GM19463 (cell line): Measurements from ENCODE around the gene SRPRA.
A peak's percentile ranks its signal among the peaks of the same experiment; 100 is the strongest.
"Not testable (repeated sequence)": the region's sequence is repeated elsewhere in the genome, so short reads cannot be mapped to it uniquely, and the experiment has no call there.

Source experiments
- ATAC-seq: cut with Tn5 transposase; IDR thresholded peaks from one replicate; pipeline ENCODE4 v1.9.1; 2021; ENCODE audit warnings: mild to moderate bottlenecking, moderate library complexity; ENCODE audit not compliant: unreplicated experiment

Gene SRPRA

DNA sequence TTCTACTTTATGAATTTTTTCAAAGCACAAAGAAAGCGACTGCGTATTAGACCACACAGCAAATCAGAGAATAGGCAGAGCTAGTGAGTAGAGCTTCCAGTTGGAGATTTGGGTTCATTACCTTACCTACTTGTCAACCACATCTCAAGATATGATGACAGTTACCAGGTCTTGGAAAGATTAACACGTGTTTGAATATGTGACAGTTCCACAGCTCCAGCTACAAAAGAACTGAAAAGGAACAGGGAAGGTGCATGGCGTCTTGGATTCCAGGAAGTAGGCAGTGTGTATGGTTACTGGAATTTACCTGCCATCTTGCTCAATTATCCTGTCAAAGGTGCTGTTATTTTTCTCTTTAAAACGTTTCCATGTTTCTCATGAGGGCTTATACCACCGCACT, 19.5 kb upstream of the SRPRA start:
- no peak for ATAC-seq

DNA sequence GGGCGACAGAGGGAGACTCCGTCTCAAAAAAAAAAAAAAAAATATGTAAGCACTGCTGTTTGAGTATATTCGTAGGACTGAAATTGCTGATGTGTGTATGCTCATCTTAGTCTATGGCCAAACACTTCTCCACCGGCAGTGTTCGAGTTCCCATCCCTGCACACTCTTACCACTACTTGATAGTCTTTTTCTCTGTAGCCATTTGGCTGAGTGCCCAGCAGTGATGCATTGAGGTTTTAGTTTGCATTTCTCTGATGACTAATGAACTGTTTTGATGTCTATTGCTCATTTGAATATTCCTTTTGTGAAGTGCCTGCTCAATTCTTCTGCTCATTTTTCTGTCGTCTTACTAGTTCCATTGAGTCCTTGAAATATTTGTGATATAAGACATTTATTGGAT, 16.1 kb upstream of the SRPRA start:
- ATAC-seq = peak; percentile 48

- ATAC-seq = peak; percentile 64
Measured at GRCh38 chr11:126282736-126283591, 14.3 kb upstream of the SRPRA start, which contains the start of gene TIRAP. TIRAP (plus strand) TSS chr11:126283093; CDS start chr11:126290895, 7,802 bp downstream.

- no peak for ATAC-seq
Measured at GRCh38 chr11:126282361-126282735, 13.7 kb upstream of the SRPRA start.

DNA sequence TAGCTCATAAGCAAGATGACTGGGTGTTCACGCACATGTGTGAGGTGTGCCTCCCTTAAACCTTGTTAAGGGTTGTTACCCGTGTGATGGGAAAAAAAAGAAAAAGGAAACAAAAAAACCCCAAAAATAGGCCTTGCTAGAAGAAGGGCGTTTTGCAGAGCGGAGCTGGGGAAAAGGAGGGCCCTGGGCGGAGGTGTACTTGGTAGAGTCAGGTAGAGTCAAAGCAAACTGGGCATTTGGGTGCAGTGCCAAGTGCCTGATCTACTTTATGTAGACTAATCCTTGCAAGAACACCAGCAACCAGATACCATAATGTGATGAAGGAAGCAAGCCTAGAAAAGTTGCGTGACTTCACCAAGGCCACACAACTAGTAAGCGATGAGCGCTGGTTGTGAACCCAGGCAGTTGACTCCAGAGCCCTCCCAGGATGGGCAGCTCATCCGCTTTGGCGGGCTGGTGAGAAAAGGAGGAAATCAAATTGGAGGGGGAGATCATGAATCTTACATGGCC, 13.0 kb upstream of the SRPRA start:
- no peak for ATAC-seq

DNA sequence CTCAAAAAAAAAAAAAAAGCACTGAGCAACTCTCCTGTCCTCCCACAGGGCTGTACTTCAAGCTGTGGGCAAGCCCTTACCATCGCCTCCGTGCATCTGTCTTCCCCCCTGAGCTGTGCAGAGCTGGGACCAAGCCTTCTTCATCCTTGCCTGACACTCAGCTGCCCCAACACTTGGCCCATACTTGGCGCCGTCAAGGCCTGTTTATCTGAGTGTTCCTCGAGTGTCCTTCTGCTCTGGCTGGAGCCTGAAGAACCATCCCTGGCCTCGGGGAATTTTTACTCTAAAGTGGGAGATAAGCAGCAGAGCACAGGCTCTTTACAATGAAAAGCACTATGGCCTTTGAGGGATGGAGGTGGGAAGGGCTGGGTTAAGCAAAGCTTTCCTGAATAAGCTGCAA, 12.6 kb upstream of the SRPRA start:
- no peak for ATAC-seq

GRCh38 chr11:126280595-126280994, 11.9 kb upstream of the SRPRA start:
- no peak for ATAC-seq

GRCh38 chr11:126279191-126279590, 10.5 kb upstream of the SRPRA start:
- no peak for ATAC-seq

DNA sequence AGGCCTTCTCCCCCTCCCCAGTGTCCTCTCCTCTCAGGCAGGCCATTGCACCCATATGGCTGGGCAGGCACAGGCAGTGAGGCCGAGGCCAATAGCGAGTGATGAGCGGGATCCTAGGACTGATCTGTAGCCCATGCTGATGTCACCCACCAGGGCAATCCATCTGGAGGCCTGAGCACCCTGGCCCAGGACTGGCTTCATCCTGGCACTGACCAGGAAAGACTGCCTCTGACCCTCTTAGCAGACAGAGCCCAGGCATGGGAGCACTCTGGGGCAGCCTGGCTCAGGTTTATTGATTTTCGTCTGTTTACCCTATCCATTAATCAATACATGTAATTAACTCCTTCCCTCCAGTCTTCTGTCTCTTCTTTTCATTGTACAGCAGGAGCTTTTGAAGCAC, 9.1 kb upstream of the SRPRA start:
- ATAC-seq = no peak

- ATAC-seq = no peak
Measured at GRCh38 chr11:126277322-126277721, 8.6 kb upstream of the SRPRA start.

GRCh38 chr11:126268361-126268707, 361 bp downstream of the SRPRA start:
- ATAC-seq = no peak

- ATAC-seq = no peak
Measured at GRCh38 chr11:126267650-126268049, 1.0 kb downstream of the SRPRA start.

DNA sequence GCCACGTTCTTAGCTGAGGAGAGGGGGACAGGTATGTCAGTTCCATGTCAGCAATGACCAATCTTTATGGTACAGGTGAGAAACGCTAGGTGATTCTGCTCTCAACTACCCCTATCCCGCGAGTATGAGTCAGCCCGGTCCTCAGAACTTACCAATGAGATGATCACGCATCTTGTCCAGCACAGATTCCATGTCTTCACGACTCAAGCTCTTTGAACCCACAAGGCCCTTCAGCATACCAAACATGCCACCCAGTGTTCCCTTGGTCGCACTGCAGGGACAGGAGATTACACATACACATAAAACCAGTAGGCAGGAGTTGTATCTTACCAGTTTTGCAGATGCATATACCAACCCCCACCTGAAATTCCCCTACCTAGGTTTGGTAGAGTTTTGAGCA, 2.9 kb downstream of the SRPRA start:
- ATAC-seq = no peak

- no peak for ATAC-seq
Measured at GRCh38 chr11:126263489-126263888, 5.2 kb downstream of the SRPRA start.

DNA sequence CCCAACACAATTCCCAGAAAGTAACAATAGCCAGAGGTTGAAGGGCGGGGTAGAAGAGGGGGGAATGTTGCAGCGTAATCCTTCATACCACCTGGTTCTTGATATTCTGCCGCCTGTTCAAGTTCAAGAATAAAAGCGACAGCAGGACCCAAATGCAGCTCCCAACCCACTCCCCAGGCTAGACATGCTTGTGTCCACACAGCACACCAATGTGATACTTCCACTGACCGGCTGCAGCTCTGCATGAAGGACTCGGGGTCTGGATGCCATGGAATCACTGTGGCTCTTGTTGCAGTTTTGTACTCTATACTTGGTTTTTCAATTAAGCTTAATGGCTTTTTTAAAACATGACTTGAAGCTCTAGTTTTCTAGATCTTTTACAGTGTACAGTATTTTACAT, 6.5 kb downstream of the SRPRA start:
- no peak for ATAC-seq

DNA sequence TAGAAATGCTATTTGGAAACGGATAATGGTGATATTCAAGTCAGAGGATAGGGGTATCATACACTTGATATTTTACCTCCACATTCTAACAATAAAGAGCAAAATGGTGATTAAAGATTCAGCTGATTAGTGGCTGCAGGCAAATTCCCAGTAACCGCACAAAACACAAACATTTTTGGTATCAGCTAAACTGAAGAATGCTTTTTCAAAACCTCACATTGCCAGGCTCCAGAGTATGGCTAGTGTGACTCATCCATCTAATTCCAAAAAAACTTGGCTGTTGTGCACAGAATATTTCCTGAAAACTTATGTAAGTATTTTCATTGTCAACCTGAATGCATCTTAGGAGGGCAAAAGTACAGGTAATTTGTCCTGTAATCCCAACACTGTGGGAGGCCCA, 10.9 kb downstream of the SRPRA start:
- ATAC-seq = no peak

GRCh38 chr11:126257144-126257543, 11.6 kb downstream of the SRPRA start:
- ATAC-seq = no peak

- no peak for ATAC-seq
Measured at GRCh38 chr11:126256216-126256615, 12.5 kb downstream of the SRPRA start.

GRCh38 chr11:126255507-126255906, 13.2 kb downstream of the SRPRA start:
- not testable (repeated sequence) for ATAC-seq

DNA sequence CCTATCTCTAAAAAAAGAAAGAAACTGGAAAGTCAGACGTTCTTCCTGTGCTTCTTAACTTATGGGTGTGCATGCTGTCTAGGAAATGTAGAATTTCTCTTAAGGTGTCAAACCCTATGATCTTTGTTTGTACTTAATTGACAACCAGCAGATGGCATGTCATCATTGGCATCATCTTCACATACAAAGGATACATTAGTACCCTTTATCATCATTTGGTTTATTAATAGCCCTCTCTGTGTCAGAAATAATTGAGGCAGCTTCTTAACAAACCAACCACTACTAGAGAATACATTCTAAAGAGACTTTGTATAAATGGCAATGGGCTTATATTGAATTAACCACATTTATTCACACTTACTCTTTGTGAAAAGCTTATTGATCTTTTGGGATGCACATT, 13.9 kb downstream of the SRPRA start:
- no peak for ATAC-seq

DNA sequence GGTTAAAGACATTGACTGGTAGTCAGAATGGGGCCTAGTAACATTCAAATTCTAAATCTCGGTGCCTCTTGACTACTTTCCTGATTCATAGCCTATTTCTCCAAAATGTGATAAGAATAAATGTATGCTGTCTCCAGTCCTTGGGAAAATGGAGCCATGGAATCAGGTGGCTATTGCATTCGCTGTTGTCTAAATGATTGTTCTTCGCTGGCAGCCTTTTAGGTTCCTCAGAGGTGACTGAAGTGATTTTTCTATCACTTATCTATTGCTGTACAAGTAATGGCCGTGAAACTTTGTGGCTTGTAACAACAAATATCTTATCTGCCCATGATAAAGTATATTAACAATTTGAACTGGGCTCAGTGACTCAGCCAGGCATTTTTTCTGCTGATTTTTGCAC, 15.4 kb downstream of the SRPRA start:
- no peak for ATAC-seq

DNA sequence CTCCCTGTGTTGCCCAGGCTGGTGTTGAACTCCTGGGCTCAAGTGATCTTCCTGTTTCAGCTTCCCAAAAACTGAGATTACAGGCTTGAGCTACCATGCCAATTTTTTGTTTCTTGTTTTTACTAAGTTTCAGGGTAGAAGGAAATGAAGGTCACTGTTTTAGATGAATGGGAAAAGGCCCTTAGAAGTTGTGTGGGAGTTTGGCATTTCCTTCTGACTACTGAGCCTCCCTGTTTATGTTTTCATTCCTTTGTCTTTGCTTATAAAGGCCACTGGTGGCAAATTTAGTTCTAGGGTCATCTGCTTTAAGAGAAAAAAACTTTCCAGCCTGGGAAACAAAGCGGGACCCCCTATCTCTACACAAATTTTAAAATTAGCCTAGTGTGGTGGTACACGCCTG, 22.1 kb downstream of the SRPRA start:
- ATAC-seq = no peak

DNA sequence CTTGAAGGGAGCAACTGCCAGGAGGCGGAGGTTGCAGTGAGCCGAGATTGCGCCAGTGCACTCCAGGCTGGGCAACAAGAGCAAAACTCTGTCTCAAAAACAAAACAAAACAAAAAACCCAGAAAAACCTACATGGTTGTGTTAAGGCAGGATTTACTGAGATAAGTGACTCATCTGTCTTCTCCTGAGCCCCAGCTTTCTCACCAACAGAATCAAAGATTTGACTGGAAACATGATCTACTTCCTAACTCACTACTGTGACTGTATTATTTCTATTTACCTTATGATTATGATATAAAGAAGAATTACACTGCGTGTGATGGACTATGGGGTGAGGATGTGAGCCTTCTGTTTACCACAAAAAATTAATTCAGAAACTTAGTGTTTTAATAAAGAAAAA, 35.3 kb downstream of the SRPRA start:
- ATAC-seq = no peak
